H9 (cell line): Measurements from ENCODE around the gene SPIRE2. TPM values are rescaled to one million over a fixed set of nuclear protein-coding genes. Genes with fewer than 3 reads are reported as not detected.

Source experiments
- DNase-seq: peaks from one replicate; pipeline ENCODE4 v3.0.0-alpha.2; 2017
- H2AFZ ChIP-seq: one replicate; pipeline ENCODE4 v1.6.1; 2013; ENCODE audit warnings: mild to moderate bottlenecking, low read length, control low read depth, moderate library complexity
- H2AK5ac ChIP-seq: 2 replicates; pipeline ENCODE4 v1.6.1; 2013; ENCODE audit warnings: low read length, control low read depth, mixed read lengths; ENCODE audit not compliant: insufficient read length
- H2BK120ac ChIP-seq: one replicate; pipeline ENCODE4 v1.6.1; 2013; ENCODE audit warnings: low read depth, mild to moderate bottlenecking, low read length, control low read depth, inconsistent platforms; ENCODE audit not compliant: poor library complexity, severe bottlenecking
- H2BK12ac ChIP-seq: 2 replicates; pipeline ENCODE4 v1.6.1; 2013; ENCODE audit warnings: low read length, control low read depth, mixed read lengths, low read depth; ENCODE audit not compliant: insufficient read length
- H2BK15ac ChIP-seq: 2 replicates; pipeline ENCODE4 v1.6.1; 2013; ENCODE audit warnings: low read depth, low read length, control low read depth
- H2BK20ac ChIP-seq: one replicate; pipeline ENCODE4 v1.6.1; 2013; ENCODE audit warnings: low read depth, mild to moderate bottlenecking, low read length, control low read depth, inconsistent platforms; ENCODE audit not compliant: poor library complexity, severe bottlenecking
- H2BK5ac ChIP-seq: 2 replicates; pipeline ENCODE4 v1.6.1; 2013; ENCODE audit warnings: low read length, control low read depth, mixed read lengths; ENCODE audit not compliant: insufficient read length
- H3K14ac ChIP-seq: 2 replicates; pipeline ENCODE4 v1.6.1; 2013; ENCODE audit warnings: low read length, control low read depth; ENCODE audit not compliant: insufficient read depth
- H3K18ac ChIP-seq: 2 replicates; pipeline ENCODE4 v1.6.1; 2013; ENCODE audit warnings: low read depth, mild to moderate bottlenecking, mixed read lengths, low read length, control low read depth; ENCODE audit not compliant: insufficient read length
- H3K23ac ChIP-seq: 2 replicates; pipeline ENCODE4 v1.6.1; 2013; ENCODE audit warnings: low read length, control low read depth, mixed read lengths, low read depth; ENCODE audit not compliant: insufficient read length
- H3K23me2 ChIP-seq: 2 replicates; pipeline ENCODE4 v1.6.1; 2013; ENCODE audit warnings: low read depth, mild to moderate bottlenecking, mixed read lengths, low read length, control low read depth; ENCODE audit not compliant: insufficient read length, poor library complexity, severe bottlenecking
- H3K27ac ChIP-seq: 2 replicates; pipeline ENCODE4 v1.5.1; 2013; ENCODE audit warnings: low read length, control low read depth, mixed read lengths, low read depth; ENCODE audit not compliant: insufficient read length
- H3K27me3 ChIP-seq: 2 replicates; pipeline ENCODE4 v1.6.1; 2013; ENCODE audit warnings: low read length, control low read depth, inconsistent platforms; ENCODE audit not compliant: insufficient read depth
- H3K4ac ChIP-seq: 2 replicates; pipeline ENCODE4 v1.6.1; 2013; ENCODE audit warnings: low read depth, mild to moderate bottlenecking, control low read depth, inconsistent platforms, low read length, moderate library complexity
- H3K4me1 ChIP-seq: 2 replicates; pipeline ENCODE4 v1.6.1; 2013; ENCODE audit warnings: low read length, control low read depth, inconsistent platforms; ENCODE audit not compliant: insufficient read depth
- H3K4me2 ChIP-seq: 2 replicates; pipeline ENCODE4 v1.6.1; 2013; ENCODE audit warnings: low read length, control low read depth, mixed read lengths; ENCODE audit not compliant: insufficient read length, insufficient read depth
- H3K56ac ChIP-seq: 2 replicates; pipeline ENCODE4 v1.6.1; 2013; ENCODE audit warnings: low read depth, mild to moderate bottlenecking, mixed read lengths, low read length, control low read depth; ENCODE audit not compliant: insufficient read length
- H3K79me1 ChIP-seq: 2 replicates; pipeline ENCODE4 v1.6.1; 2013; ENCODE audit warnings: low read depth, mild to moderate bottlenecking, moderate library complexity, low read length, control low read depth, inconsistent platforms; ENCODE audit not compliant: insufficient read depth, poor library complexity, severe bottlenecking
- H3K79me2 ChIP-seq: 2 replicates; pipeline ENCODE4 v1.6.1; 2013; ENCODE audit warnings: low read length, control low read depth, inconsistent platforms; ENCODE audit not compliant: insufficient read depth
- H3K9ac ChIP-seq: 2 replicates; pipeline ENCODE4 v1.6.1; 2013; ENCODE audit warnings: low read length, control low read depth, mixed read lengths; ENCODE audit not compliant: insufficient read length; ENCODE audit errors: extremely low read depth
- H3K9me3 ChIP-seq: one replicate; pipeline ENCODE4 v1.6.1; 2013; ENCODE audit warnings: low read depth, low read length, inconsistent platforms; ENCODE audit not compliant: control insufficient read depth
- H3T11ph ChIP-seq: one replicate; pipeline ENCODE4 v1.6.1; 2013; ENCODE audit warnings: mild to moderate bottlenecking, low read length, control low read depth, inconsistent platforms
- H4K20me1 ChIP-seq: one replicate; pipeline ENCODE4 v1.6.1; 2013; ENCODE audit not compliant: control insufficient read depth, insufficient read length, insufficient read depth
- H4K5ac ChIP-seq: 2 replicates; pipeline ENCODE4 v1.6.1; 2013; ENCODE audit warnings: low read depth, mild to moderate bottlenecking, mixed read lengths, low read length, control low read depth; ENCODE audit not compliant: insufficient read length
- H4K8ac ChIP-seq: replicated peaks from 2 replicates; pipeline ENCODE4 v1.6.1; 2013; ENCODE audit warnings: low read length, control low read depth, mixed read lengths, low read depth; ENCODE audit not compliant: insufficient read length
- H4K91ac ChIP-seq: 2 replicates; pipeline ENCODE4 v1.6.1; 2013; ENCODE audit warnings: low read depth, mild to moderate bottlenecking, moderate library complexity, mixed read lengths, low read length, control low read depth; ENCODE audit not compliant: insufficient read length
- H3K27ac Mint-ChIP-seq, 3 experiments: 2 replicates in 2 of 3; 3 replicates in 1 of 3; pipeline ENCODE4 v1.8.0; 2020 to 2021; ENCODE audit warnings: mixed read lengths in 3 of 3, mild to moderate bottlenecking in 1 of 3, moderate library complexity in 1 of 3
- H3K27me3 Mint-ChIP-seq: 2 replicates; pipeline ENCODE4 v1.8.0; 2021; ENCODE audit warnings: low read depth, mild to moderate bottlenecking, moderate library complexity, mixed read lengths
- H3K36me3 Mint-ChIP-seq, 3 experiments: 2 replicates in 2 of 3; 3 replicates in 1 of 3; pipeline ENCODE4 v1.8.0; 2020 to 2021; ENCODE audit warnings: low read depth in 3 of 3, mixed read lengths in 3 of 3; ENCODE audit not compliant: insufficient read depth in 1 of 3
- H3K4me1 Mint-ChIP-seq, 2 experiments: 2 replicates each; pipeline ENCODE4 v1.8.0; 2020; ENCODE audit warnings: mixed read lengths in 2 of 2
- H3K4me3 Mint-ChIP-seq, 2 experiments: 2 replicates in 1 of 2; 3 replicates in 1 of 2; pipeline ENCODE4 v1.8.0; 2020 to 2021; ENCODE audit warnings: mild to moderate bottlenecking in 2 of 2, mixed read lengths in 2 of 2, moderate library complexity in 1 of 2
- H3K9me3 Mint-ChIP-seq, 2 experiments: 2 replicates in 1 of 2; 3 replicates in 1 of 2; pipeline ENCODE4 v1.8.0; 2020; ENCODE audit warnings: mild to moderate bottlenecking in 2 of 2, mixed read lengths in 2 of 2, moderate library complexity in 1 of 2
- WGBS: extraction: QIAGEN DNeasy Blood & Tissue Kit; methylation state at CpG from one replicate; pipeline ENCODE4 v1.1.7; 2013; ENCODE audit warnings: missing lambda C conversion rate, low lambda C conversion rate, mixed read lengths; ENCODE audit not compliant: insufficient read length; ENCODE audit errors: extremely low coverage; 5-methylcytosine and 5-hydroxymethylcytosine counted together
- total RNA-seq: library from RNA; stranded (reverse); gene quantifications from 2 replicates; pipeline ENCODE4 v1.2.1, GENCODE V29; 2021
- TF ChIP-seq, protein P1 (sequence below): fragments of 200-600 bp; sonication (generic); conservative IDR thresholded peaks from 3 replicates; pipeline ENCODE4 v1.8.0; 2021; ENCODE audit warnings: antibody characterized with exemption, mild to moderate bottlenecking

Gene SPIRE2
- total RNA-seq, 1 experiment from 2014 or later = 6.9 TPM

DNA sequence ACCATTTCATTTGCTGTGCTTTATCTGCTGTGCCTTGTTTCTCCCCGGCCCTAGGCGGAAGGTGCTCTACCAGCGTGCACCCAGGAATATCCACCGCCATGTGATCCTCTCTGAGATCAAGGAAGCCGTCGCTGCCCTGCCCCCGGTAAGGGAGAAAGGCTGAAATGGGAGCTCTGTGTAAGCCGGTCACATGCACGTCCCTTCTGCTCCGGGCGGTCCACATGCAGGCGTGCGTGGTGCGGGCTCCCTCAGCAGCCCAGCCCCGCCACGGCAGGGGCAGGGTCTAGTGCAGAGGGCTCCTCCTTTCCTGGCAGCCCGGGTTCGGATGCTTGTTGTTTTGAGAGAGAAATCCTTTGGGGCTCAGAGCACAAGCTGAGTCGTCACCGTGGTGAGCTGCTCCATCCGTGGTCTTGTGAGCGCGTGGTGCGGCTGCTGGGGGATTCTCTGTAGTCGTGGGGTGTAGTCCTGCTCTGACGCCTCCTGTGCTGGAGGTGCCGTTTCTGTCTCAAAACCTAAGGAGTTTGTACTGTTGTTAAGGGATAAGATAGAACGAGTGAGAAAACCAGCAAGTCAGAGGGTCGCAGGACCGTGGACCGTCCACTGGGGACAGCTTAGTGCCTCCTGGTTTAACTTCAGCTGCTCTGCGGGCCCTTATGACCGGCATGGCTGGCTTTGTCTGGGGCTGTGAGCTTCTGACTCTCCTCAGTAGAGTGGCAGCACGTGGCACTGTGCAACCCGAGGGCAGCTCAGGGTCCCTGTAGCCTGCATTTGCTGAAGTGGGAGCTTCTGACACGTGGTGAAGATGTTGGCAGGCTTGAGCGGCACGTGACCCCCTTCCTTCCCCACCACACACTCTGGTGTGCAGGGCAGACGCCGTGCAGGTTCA lies 78.1 kb downstream of the SPIRE2 start:
- Histone ChIP-seq H3K14ac (no peak overlapping the region), H3K23me2 (no peaks in the 10 kb centered on the region), H4K5ac (no peak overlapping the region), H3T11ph (no peak overlapping the region), H2BK15ac (no peak overlapping the region), H3K4me1 (no peaks in the 10 kb centered on the region), H4K91ac (no peak overlapping the region), H3K9me3 (peaks cover 7% of the 10 kb centered on the region), H3K23ac (no peak overlapping the region), H3K9ac (no peak overlapping the region), H3K18ac (no peak overlapping the region), H3K27me3 (no peaks in the 10 kb centered on the region), H3K79me1 (no peaks in the 10 kb centered on the region), H3K79me2 (no peaks in the 10 kb centered on the region), H2BK12ac (no peak overlapping the region), H2BK20ac (no peak overlapping the region), H4K8ac (no peak overlapping the region), H2BK120ac (no peak overlapping the region), H3K27ac (no peak overlapping the region), H2AK5ac (no peak overlapping the region), H3K4me2 (no peak overlapping the region), H2AFZ (no peak overlapping the region), H2BK5ac (no peak overlapping the region), H3K4ac (no peak overlapping the region), H3K56ac (no peak overlapping the region), H4K20me1 (no peaks in the 10 kb centered on the region)
- Mint-ChIP-seq H3K4me1 (peaks cover 2 to 5% of the 10 kb centered on the region in 2 experiments; a peak in 2 of 4 replicates), H3K36me3 (peaks cover 28 to 47% (median 42%) of the 10 kb centered on the region in 3 experiments; a peak in 6 of 7 replicates), H3K27me3 (no peaks in the 10 kb centered on the region), H3K9me3 (peaks cover 6 to 13% of the 10 kb centered on the region in 2 experiments; a peak in 3 of 5 replicates), H3K27ac (peak overlapping the region in 2 of 3 experiments; percentile 28 to 90; a peak in 2 of 7 replicates), H3K4me3 (no peak overlapping the region)
- WGBS = no CpG with 5 or more reads among the region's 40 CpGs
- no peak for DNase-seq
- TF ChIP-seq, protein P1, sequence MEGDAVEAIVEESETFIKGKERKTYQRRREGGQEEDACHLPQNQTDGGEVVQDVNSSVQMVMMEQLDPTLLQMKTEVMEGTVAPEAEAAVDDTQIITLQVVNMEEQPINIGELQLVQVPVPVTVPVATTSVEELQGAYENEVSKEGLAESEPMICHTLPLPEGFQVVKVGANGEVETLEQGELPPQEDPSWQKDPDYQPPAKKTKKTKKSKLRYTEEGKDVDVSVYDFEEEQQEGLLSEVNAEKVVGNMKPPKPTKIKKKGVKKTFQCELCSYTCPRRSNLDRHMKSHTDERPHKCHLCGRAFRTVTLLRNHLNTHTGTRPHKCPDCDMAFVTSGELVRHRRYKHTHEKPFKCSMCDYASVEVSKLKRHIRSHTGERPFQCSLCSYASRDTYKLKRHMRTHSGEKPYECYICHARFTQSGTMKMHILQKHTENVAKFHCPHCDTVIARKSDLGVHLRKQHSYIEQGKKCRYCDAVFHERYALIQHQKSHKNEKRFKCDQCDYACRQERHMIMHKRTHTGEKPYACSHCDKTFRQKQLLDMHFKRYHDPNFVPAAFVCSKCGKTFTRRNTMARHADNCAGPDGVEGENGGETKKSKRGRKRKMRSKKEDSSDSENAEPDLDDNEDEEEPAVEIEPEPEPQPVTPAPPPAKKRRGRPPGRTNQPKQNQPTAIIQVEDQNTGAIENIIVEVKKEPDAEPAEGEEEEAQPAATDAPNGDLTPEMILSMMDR = no peak
